Measurements from ENCODE around the gene SPATA6.
"Not testable (repeated sequence)": the region's sequence is repeated elsewhere in the genome, so short reads cannot be mapped to it uniquely, and the experiment has no call there.

SPATA6 gene

DNA sequence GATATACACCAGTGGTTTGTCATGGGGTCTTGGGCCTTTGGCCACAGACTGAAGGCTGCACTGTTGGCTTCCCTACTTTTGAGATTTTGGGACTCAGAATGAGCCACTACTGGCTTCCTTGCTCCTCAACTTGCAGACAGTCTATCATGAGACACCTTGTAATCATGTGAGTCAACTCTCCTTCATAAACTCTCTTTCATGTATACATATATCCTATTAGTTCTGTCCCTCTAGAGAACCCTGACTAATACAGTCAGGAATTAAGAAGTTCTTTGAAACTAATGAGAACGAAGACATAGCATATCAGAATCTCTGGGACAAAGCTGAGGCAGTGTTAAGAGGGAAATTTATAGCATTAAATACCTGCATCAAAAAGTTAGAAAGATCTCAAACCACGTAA is 138.7 kb downstream of the SPATA6 start:
- DNase-seq (ENCODE audit: extremely low read depth, low read depth) = no peak
- no peak for TF ChIP-seq CTCF (IDR thresholded peaks at IDR 0.05; ENCODE audit: low read depth, low read length)

DNA sequence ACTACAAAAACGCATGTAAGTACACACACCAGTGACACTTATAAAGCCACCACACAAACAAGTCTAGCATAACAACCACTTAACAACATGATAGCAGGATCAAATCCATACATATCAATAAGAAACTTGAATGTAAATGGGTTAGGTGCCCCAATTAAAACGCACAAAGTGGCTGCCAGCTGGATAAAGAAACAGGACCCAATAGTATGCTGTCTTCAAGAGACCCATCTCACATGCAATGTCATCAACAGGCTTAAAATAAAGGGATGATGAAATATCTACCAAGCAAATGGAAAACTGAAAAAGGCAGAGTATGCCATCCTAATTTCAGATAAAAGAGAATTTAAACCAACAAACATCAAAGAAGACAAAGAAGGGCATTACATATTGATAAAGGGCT is 139.9 kb downstream of the SPATA6 start:
- no peak for DNase-seq (ENCODE audit: extremely low read depth, low read depth)
- no peak for TF ChIP-seq CTCF (IDR thresholded peaks at IDR 0.05; ENCODE audit: low read depth, low read length)

GRCh38 chr1:48329905-48330304 is 142.1 kb downstream of the SPATA6 start:
- TF ChIP-seq CTCF (IDR thresholded peaks at IDR 0.05; ENCODE audit: low read depth, low read length) = no peak

DNA sequence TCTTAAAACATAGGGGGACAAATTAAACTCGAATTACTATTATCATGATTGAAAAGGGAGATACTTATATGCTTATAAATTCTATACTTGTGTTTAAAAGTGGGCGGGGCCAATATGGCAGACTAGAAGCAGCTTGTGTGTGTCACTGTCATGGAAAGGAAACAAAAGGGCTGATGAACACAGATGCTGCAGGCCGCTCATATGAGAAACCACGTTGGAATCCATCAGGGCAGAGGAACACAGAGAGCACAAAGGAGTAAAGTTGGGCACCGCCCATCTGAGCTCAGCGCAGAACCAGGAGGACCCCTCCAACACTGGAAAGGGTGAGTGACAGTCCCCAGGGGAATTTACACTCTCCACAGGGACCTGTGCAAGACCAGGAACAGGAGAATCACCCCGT is 142.5 kb downstream of the SPATA6 start:
- DNase-seq (ENCODE audit: extremely low read depth, low read depth) = no peak
- TF ChIP-seq CTCF (IDR thresholded peaks at IDR 0.05; ENCODE audit: low read depth, low read length) = no peak

More at GRCh38 chr1:48329905-48330304, 142.1 kb downstream of the SPATA6 start:
- no peak for DNase-seq (ENCODE audit: extremely low read depth, low read depth)

GRCh38 chr1:48311829-48312228 is 160.2 kb downstream of the SPATA6 start:
- DNase-seq (ENCODE audit: extremely low read depth, low read depth) = not testable (repeated sequence)

- no peak for TF ChIP-seq CTCF (IDR thresholded peaks at IDR 0.05; ENCODE audit: low read depth, low read length)
- no peak for DNase-seq (ENCODE audit: extremely low read depth, low read depth)
Observed at GRCh38 chr1:48309564-48310082, 162.4 kb downstream of the SPATA6 start.

DNA sequence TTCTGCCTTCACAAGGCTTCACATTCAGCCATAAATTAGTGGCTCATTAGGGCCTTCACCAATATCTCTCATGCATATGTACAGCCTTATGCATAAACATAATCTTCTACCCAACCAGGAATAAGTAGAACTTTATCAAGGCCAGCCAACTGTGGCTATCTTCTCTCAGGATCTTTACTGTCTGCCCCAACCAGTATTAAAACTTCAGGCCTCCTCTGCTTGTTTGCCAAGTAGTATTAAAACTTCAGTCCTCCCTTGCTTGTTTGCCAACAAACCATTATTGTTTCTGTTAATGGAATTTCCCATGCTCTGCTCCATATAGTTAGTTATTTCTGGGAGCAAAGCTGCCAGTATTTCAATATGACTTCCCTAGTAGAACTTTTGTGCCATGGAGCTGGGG is 169.4 kb downstream of the SPATA6 start:
- no peak for TF ChIP-seq CTCF (IDR thresholded peaks at IDR 0.05; ENCODE audit: low read depth, low read length)
- no peak for DNase-seq (ENCODE audit: extremely low read depth, low read depth)

DNA sequence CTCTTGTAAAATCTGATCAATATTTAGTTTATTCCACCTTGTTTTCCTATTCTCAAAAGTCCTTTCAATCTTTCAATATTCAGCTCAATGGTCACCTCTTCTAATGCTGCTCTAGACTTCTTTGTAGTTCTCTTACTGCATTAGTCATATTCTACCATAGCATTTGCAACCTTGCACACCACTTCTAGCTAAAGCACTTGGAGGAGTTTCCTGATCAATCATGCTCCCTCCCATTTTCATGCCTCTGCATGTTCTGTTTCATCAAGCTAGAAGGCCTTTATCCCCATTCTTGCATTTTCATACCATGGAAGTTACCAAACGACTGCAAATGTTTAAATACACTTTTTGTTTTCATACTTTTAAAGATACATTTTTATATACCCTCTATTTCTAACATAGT is 177.3 kb downstream of the SPATA6 start:
- no peak for TF ChIP-seq CTCF (IDR thresholded peaks at IDR 0.05; ENCODE audit: low read depth, low read length)
- DNase-seq (ENCODE audit: extremely low read depth, low read depth) = no peak

DNA sequence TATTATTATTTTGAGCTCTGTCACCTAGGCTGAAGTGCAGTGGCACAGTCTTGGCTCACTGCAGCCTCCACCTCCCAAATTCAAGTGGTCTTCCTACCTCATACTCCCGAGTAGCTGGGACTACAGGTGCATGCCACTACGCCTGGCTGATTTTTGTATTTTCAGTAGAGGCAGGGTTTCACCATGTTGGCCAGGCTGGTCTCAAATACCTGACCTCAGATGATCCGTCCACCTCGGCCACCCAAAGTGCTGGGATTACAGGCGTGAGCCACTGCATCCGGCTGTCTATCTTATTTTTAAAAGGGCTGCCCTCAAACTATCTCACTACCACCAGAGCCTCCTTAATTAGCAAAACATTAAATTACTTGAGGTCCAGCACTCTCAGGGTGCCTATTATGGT is 177.9 kb downstream of the SPATA6 start:
- DNase-seq (ENCODE audit: extremely low read depth, low read depth) = not testable (repeated sequence)

Measured in AG09319 (cell line).